SK-N-MC (cell line): ENCODE measurements around the gene GRK2.

Experiments
- EZH2 ChIP-seq: fragments of 200-600 bp; sonication (generic); IDR thresholded peaks from one replicate; pipeline ENCODE4 v1.6.1; 2017; ENCODE audit warnings: antibody characterized with exemption
- POLR2AphosphoS5 ChIP-seq: IDR thresholded peaks from 2 replicates; pipeline ENCODE4 v1.6.1; 2012; ENCODE audit warnings: mild to moderate bottlenecking, low read depth, low read length, borderline replicate concordance

DNA sequence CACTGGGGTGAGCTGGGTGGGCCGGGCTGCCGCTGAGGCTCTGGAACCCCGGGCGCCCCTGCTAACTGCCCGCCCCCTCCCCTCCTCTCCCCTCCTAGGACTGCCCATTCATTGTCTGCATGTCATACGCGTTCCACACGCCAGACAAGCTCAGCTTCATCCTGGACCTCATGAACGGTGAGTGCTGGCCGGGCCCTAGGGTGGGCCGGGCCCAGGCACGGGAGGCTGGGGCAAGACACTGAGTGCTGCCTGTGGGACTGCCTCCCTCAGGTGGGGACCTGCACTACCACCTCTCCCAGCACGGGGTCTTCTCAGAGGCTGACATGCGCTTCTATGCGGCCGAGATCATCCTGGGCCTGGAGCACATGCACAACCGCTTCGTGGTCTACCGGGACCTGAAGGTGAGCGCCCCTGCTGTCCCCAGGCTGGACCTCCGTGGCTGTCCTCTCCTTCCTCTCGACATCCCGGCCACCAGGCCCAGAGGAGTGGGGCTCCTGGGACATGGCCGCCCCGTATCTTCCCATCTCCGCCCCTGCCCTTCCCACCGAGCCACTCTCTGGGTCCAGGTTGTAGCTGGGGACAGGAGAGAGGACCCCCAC, 15.4 kb downstream of the GRK2 start:
- TF ChIP-seq POLR2AphosphoS5 (no peak), EZH2 (no peak)
